ENCODE measurements around the gene MGAT1. TPM values are rescaled to one million over a fixed set of nuclear protein-coding genes. Genes with fewer than 3 reads are reported as not detected.
A peak's percentile ranks its signal among the peaks of the same experiment; 100 is the strongest.

Gene MGAT1
- total and polyA plus RNA-seq, 8 donors, result 53.4 to 96.3 (median 68.0) TPM

GRCh38 chr5:180820788-180821321 lies 18.2 kb upstream of the MGAT1 start:
- H3K36me3 ChIP-seq, result no peaks in the 10 kb centered on the region
- 27 to 34% methylated on average over 3 of the region's 3 CpGs for WGBS, 2 donors
- no peaks in the 10 kb centered on the region for H3K9me3 ChIP-seq
- no peak for FAIRE-seq
- DNase-seq, result peak in 3 of 6 donors; percentile 55 to 67 (median 62)
- peak overlapping the region; percentile 28 to 71 (median 66) for H3K27ac ChIP-seq
- peaks cover 18 to 54% (median 53%) of the 10 kb centered on the region in 3 donors for H3K4me1 ChIP-seq
- intact Hi-C loops (cut with DNase I), result no loop called here
- peak; percentile 61 to 80 (median 68) for ATAC-seq
- H3K27me3 ChIP-seq, result no peaks in the 10 kb centered on the region
- no peak for TF ChIP-seq CTCF (IDR thresholded peaks at IDR 0.05)
- no peak overlapping the region for H3K4me3 ChIP-seq

GRCh38 chr5:180818677-180819341 lies 16.2 kb upstream of the MGAT1 start:
- Histone ChIP-seq H3K4me3 (no peak overlapping the region), H3K36me3 (no peaks in the 10 kb centered on the region), H3K9me3 (no peaks in the 10 kb centered on the region), H3K4me1 (peaks cover 12 to 38% (median 34%) of the 10 kb centered on the region in 3 donors), H3K27ac (peak overlapping the region in 1 of 4 donors; percentile 51), H3K27me3 (no peaks in the 10 kb centered on the region)
- no peak for TF ChIP-seq CTCF (IDR thresholded peaks at IDR 0.05)
- FAIRE-seq (no peak), ATAC-seq (no peak), DNase-seq (no peak)
- intact Hi-C loops (cut with DNase I), result no loop called here
- WGBS, 2 donors, result 72 to 85% methylated on average over 6 of the region's 6 CpGs

GRCh38 chr5:180817893-180818674 lies 15.5 kb upstream of the MGAT1 start:
- DNase-seq, result no peak
- Histone ChIP-seq H3K27ac (peak overlapping the region; percentile 15 to 51 (median 37)), H3K36me3 (no peaks in the 10 kb centered on the region), H3K27me3 (no peaks in the 10 kb centered on the region), H3K4me1 (peaks cover 12 to 38% (median 28%) of the 10 kb centered on the region in 3 donors), H3K4me3 (no peak overlapping the region), H3K9me3 (no peaks in the 10 kb centered on the region)
- peak; percentile 26 to 59 (median 28) for ATAC-seq
- TF ChIP-seq CTCF (IDR thresholded peaks at IDR 0.05), result no peak
- WGBS, 2 donors, result 32 to 40% methylated on average over 13 of the region's 13 CpGs
- FAIRE-seq, result no peak
- intact Hi-C loops (cut with DNase I), result no loop called here

GRCh38 chr5:180816608-180817534 lies 14.3 kb upstream of the MGAT1 start:
- 58 to 60% methylated on average over 13 of the region's 13 CpGs for whole genome bisulfite sequencing, 2 donors
- no peaks in the 10 kb centered on the region for H3K9me3 ChIP-seq
- intact Hi-C loops (cut with DNase I), result no loop called here
- H3K27ac ChIP-seq, result peak overlapping the region; percentile 15 to 51 (median 45)
- peaks cover 16 to 42% (median 32%) of the 10 kb centered on the region in 3 donors for H3K4me1 ChIP-seq
- H3K27me3 ChIP-seq, result no peaks in the 10 kb centered on the region
- ATAC-seq, result peak in 2 of 4 donors; percentile 4 to 9
- FAIRE-seq, result no peak
- no peak for TF ChIP-seq CTCF (IDR thresholded peaks at IDR 0.05)
- no peak overlapping the region for H3K4me3 ChIP-seq
- peak in 2 of 6 donors; percentile 7 to 27 for DNase-seq
- H3K36me3 ChIP-seq, result no peaks in the 10 kb centered on the region

Measured in pancreas (tissue), 10 donors.